GM19395 (cell line): ENCODE measurements around the gene GALNT18.

ENCODE experiments used
- ATAC-seq: cut with Tn5 transposase; IDR thresholded peaks from one replicate; pipeline ENCODE4 v1.9.1; 2021; ENCODE audit warnings: mild to moderate bottlenecking, moderate library complexity; ENCODE audit not compliant: unreplicated experiment

Gene GALNT18

DNA sequence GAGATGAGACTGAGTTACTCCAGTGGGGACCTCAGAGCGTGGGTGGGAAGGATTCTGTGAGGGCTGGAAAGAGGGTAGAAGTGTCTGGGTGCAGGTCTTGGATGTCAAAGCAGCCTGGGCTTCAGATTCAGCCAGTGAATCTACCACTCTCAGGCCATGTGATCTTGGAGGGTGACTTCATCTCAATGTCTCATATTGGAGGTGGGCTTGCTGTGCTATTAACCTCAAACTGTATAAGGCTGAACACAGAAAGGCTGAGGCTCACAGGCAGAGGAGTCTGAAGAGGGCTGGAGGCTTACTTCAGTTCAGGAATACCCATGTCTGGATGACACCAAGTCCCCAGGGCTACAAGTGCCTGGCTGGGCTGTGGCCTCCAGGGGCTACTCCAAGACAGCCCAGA, 332.1 kb downstream of the GALNT18 start:
- ATAC-seq: no peak

DNA sequence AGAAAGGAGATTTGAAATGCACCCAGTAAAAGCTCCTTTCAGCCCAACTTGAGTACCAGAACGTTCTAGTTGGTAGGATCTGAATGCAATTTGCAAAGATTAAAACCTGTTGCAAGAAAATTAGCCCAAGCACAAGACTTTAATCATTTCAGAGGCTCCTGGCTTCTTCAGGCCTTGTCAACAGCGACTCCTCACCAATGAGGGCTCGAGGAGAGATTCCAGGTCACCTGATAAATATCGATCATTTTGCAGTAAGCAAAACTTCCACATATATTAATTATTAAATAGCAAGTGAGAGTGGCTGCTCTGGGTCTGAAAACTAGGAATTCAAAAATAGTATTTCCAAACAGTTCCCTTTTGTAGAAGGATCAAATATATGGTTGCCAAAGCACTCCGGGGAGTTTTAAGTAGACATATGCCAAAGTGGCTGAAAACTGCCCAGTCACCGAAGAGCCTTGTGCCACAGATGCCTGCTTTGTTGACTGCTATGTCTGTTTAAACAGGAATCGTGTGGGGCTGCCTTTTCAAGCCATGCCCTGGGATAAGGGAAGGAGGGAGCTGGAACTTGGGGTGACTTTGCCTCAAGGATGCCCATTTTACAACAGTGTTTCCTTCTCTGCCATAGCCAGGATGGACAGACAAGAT, 332.7 kb downstream of the GALNT18 start:
- ATAC-seq: no peak

- no peak for ATAC-seq
These were observed 337.3 kb downstream of the GALNT18 start for GRCh38 chr11:11284481-11284880.

GRCh38 chr11:11281626-11282025, 340.2 kb downstream of the GALNT18 start:
- ATAC-seq: no peak

DNA sequence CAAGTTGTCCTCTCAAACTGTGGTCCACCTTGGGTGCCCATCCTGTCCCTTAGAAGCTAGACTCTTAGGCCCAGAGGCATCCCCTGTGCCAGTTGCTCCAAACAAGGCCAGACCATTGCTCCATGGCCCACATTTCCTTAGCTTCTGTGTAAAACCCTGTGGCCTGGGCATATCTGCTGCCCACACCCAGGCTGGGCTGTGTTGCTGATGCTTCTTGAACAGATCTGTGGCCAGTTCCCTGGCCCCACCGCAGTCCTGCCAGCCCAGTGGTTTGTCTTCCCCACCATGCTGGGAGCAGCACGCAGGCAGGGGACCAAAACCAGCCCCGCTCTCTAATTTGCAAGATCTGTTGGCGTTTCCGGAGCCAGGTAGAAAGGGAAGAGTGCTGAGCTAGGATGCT, 341.0 kb downstream of the GALNT18 start:
- no peak for ATAC-seq

DNA sequence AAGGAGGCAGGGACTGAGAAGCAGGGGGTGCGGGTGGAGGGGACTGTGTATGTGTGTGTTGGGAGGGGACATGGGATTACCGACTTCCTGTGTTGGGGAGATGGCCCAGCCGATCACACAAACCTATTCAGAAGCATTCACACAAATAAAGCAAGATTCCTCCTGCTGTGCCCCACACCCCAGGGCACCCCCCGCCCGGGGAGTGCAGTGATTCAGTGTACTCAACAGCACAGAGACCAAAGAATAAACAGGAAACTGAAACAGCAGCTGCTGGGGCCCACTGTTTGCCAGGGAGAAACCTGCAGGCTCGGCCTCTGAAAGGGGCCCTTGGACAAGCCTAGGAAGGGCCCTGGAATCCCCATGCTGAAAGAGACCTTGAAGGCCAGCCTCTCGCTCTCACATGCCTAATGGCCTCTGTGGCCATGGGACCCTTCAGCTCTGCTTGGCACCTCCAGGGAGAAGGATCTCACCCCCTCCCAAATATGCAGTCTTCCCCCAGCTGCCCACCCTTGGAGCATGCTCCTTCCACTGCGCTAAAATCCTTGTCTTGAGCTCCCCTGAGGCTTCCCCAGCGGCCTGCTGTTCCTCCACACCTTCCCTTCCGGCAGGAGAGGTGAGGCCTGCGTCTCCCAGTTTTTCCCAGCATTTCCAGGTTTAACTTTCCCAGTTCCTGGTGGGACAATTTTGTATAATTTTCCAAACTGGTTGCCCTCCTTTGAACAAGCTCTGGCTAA, 341.7 kb downstream of the GALNT18 start:
- peak; percentile 68 for ATAC-seq

DNA sequence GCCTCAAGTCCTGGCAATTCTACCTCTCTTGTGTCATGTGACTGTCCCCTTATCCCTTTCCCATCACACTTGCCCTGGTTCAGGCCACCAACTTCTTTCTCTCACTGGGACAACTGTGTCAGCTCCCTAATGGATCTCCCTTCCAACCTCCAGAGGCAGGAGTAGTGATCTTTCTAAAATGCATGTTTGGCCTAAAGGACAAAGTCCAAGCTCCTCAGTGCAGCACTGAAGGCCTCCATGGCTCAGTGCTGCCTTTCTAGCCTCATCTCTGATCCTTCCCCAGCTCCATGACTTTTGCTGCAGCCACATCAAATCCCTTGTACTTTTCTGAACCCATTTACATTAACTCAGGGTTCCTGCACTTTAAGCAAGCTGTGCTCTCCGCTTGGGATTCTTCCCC, 349.6 kb downstream of the GALNT18 start:
- no peak for ATAC-seq

- no peak for ATAC-seq
These were observed 351.5 kb downstream of the GALNT18 start for GRCh38 chr11:11270236-11270775.

DNA sequence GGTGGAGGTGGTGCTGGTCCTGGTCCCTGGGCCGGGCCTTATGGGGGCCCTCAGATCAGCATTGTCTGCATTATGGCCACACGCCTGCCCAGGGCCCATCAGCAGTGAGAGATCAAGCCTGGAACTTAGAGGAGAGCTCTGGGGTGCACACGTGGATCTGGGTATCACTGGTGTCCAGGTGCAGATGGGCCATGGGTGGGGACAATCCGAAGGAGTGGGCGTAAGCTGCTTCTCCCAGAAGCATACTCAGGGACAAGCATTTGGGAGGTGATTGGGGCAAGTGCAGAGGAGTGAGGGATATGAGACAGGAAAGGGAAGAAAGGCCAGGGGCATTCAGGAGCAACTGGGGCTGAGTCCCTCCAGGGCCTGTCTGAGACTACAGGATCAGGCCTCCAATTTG, 353.1 kb downstream of the GALNT18 start:
- no peak for ATAC-seq

- ATAC-seq: no peak
These were observed 353.7 kb downstream of the GALNT18 start for GRCh38 chr11:11268119-11268518.

DNA sequence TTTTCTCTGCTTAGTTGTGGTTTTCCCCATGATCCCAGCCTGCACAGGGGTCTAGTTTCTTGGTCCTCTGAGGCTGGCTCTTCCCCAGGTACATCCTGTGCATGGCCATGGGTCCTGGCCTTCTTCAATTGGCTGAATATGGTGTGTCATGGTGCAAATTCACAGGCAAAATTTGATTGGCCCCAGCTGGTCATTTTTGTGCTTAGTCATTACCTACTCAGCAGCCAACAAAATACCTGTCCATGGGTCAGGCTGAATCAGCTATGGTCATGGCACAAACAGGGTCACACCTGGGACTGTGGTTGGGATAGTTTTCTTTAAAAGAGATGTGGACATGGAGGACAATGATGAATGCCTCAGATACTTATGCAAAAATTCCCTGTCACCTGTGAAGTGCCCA, 354.5 kb downstream of the GALNT18 start:
- ATAC-seq: no peak

- peak; percentile 62 for ATAC-seq
These were observed 355.7 kb downstream of the GALNT18 start for GRCh38 chr11:11265994-11266606.

GRCh38 chr11:11265320-11265719, 356.5 kb downstream of the GALNT18 start:
- no peak for ATAC-seq

DNA sequence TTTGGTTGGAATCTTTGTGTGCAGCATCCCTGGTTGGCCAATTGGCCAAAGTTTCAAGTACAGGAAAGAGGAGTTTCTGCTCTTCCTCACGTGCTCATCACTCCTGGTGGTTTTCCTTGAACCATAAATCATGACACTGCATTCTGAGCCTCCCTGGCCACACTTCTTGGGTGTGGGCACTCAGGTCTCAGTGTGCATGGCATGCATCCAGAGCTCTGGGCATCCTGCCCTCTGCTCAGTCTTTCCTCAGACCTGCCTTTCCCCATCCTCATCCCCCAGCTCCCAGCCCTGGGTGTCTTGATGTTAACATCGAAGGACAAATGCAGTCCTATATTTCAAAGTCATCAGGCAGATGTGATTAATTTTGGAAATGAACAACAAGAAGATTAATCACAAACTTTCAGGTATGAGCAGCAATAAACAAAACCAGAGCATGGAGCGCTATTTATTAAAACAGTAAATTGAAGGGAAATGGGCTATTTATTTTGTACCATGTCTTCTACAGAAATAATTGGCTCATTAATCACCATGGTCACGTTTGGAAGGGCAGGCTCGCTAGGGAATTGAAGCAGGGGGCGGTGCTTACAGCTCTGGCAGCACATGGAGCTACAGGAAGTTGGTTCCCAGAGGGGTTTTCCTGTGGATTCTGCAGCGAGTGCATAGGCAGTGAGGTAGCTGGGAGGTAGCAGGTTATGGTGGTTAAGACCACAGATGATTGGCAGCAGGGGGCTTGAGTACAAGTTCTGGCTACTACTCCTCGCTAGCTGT, 358.4 kb downstream of the GALNT18 start:
- ATAC-seq: no peak

GRCh38 chr11:11262171-11262920, 359.5 kb downstream of the GALNT18 start:
- no peak for ATAC-seq

- ATAC-seq: peak; percentile 53
These were observed 360.2 kb downstream of the GALNT18 start for GRCh38 chr11:11261629-11262028.

GRCh38 chr11:11260903-11261302, 360.9 kb downstream of the GALNT18 start:
- ATAC-seq: no peak

GRCh38 chr11:11253995-11254394, 367.8 kb downstream of the GALNT18 start:
- no peak for ATAC-seq

DNA sequence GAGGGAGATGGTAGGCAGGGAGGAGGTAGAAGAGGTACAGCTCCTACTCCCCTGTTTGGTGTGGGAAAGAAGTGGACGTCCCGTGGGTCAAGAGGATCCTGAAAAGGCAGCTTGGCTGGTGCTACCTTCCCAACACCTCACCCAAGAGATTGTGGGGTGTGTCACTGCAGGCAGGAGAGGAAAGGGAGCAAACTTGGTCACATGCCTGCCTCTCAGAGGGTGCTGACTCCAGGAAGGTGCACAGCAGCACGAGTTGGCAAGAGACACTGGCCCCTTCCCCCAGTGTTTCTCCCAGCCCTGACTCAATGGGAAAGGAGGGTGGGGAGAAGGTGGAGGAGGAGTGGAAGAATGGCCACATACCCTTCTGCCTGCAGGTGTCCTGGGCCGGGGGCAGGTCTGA, 368.3 kb downstream of the GALNT18 start:
- no peak for ATAC-seq

GRCh38 chr11:11252403-11252802, 369.4 kb downstream of the GALNT18 start:
- no peak for ATAC-seq
